Upper lobe of right lung (tissue), 1 donor: ENCODE results near the gene CYCS. TPM values are rescaled to one million over a fixed set of nuclear protein-coding genes. Genes with fewer than 3 reads are reported as not detected.
"Not testable (repeated sequence)": the region's sequence is repeated elsewhere in the genome, so short reads cannot be mapped to it uniquely, and the experiment has no call there.

Experiments used
- ATAC-seq: fragments of 200-7000 bp; cut with Tn5 transposase; one replicate; pipeline ENCODE4 v1.9.1; 2020; ENCODE audit warnings: mild to moderate bottlenecking, moderate library complexity
- DNase-seq: peaks from one replicate; pipeline ENCODE4 v3.0.0-alpha.2; 2020
- H3K27ac ChIP-seq: fragments of 200-600 bp; one replicate; pipeline ENCODE4 v1.8.0; 2022
- H3K27me3 ChIP-seq: fragments of 200-600 bp; one replicate; pipeline ENCODE4 v1.8.0; 2022; ENCODE audit warnings: mild to moderate bottlenecking
- H3K36me3 ChIP-seq: fragments of 200-600 bp; one replicate; pipeline ENCODE4 v1.8.0; 2022
- H3K4me1 ChIP-seq: fragments of 200-600 bp; one replicate; pipeline ENCODE4 v1.8.0; 2022
- H3K4me3 ChIP-seq: fragments of 200-600 bp; one replicate; pipeline ENCODE4 v1.8.0; 2022; ENCODE audit warnings: mild to moderate bottlenecking
- H3K9me3 ChIP-seq: fragments of 200-600 bp; one replicate; pipeline ENCODE4 v1.8.0; 2022
- intact Hi-C: fragments of 100-400 bp; cut with DNase I; formaldehyde crosslinking; loops from one replicate; pipeline ENCODE4 v1.11.0; 2022
- total RNA-seq: library from RNA; stranded (reverse); fragmentation: NEBNext Ultra II Directional; extraction: Animal tissue kit (Norgen Biotek cat#: 25700); gene quantifications from one replicate; pipeline ENCODE4 v1.2.1, GENCODE V29; 2021
- TF ChIP-seq, protein P1 (sequence below): fragments of 200-600 bp; IDR thresholded peaks from one replicate; pipeline ENCODE4 v1.8.0; 2022; ENCODE audit warnings: antibody characterized with exemption
- donor health status: DM: no; HTN: yes; CAD: no; lungs with severe emphysema.

Gene CYCS
- total RNA-seq, 1 donor from 2014 or later, result 72.8 TPM

- no peaks in the 10 kb centered on the region for H3K36me3 ChIP-seq
- DNase-seq (no peak), ATAC-seq (no peak)
- no peak overlapping the region for H3K27ac ChIP-seq
- no peaks in the 10 kb centered on the region for H3K4me1 ChIP-seq
- intact Hi-C loops, result loop anchor here (10.0 kb wide), 1 partner anchor 277 kb away; no protein-coding TSS in a partner anchor
- TF ChIP-seq, protein P1, sequence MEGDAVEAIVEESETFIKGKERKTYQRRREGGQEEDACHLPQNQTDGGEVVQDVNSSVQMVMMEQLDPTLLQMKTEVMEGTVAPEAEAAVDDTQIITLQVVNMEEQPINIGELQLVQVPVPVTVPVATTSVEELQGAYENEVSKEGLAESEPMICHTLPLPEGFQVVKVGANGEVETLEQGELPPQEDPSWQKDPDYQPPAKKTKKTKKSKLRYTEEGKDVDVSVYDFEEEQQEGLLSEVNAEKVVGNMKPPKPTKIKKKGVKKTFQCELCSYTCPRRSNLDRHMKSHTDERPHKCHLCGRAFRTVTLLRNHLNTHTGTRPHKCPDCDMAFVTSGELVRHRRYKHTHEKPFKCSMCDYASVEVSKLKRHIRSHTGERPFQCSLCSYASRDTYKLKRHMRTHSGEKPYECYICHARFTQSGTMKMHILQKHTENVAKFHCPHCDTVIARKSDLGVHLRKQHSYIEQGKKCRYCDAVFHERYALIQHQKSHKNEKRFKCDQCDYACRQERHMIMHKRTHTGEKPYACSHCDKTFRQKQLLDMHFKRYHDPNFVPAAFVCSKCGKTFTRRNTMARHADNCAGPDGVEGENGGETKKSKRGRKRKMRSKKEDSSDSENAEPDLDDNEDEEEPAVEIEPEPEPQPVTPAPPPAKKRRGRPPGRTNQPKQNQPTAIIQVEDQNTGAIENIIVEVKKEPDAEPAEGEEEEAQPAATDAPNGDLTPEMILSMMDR, result no peak
- no peaks in the 10 kb centered on the region for H3K27me3 ChIP-seq
- H3K9me3 ChIP-seq, result no peaks in the 10 kb centered on the region
- no peak overlapping the region for H3K4me3 ChIP-seq
These were observed 33.3 kb downstream of the CYCS start for GRCh38 chr7:25091779-25092178.

GRCh38 chr7:25091176-25091575 is 33.9 kb downstream of the CYCS start:
- Histone ChIP-seq H3K4me1 (no peaks in the 10 kb centered on the region), H3K27ac (no peak overlapping the region), H3K4me3 (no peak overlapping the region), H3K9me3 (no peaks in the 10 kb centered on the region), H3K27me3 (no peaks in the 10 kb centered on the region), H3K36me3 (no peaks in the 10 kb centered on the region)
- no peak for ATAC-seq
- TF ChIP-seq, protein P1, result no peak
- DNase-seq, result no peak
- intact Hi-C loops, result loop anchor here (10.0 kb wide), 1 partner anchor 276 kb away; no protein-coding TSS in a partner anchor

GRCh38 chr7:25090374-25090773 is 34.7 kb downstream of the CYCS start:
- H3K36me3 ChIP-seq, result no peaks in the 10 kb centered on the region
- no peaks in the 10 kb centered on the region for H3K27me3 ChIP-seq
- TF ChIP-seq, protein P1, result no peak
- intact Hi-C loops, result loop anchor here (10.0 kb wide), 1 partner anchor 276 kb away; no protein-coding TSS in a partner anchor
- no peak for ATAC-seq
- H3K4me1 ChIP-seq, result no peaks in the 10 kb centered on the region
- H3K4me3 ChIP-seq, result no peak overlapping the region
- H3K27ac ChIP-seq, result no peak overlapping the region
- DNase-seq, result no peak
- H3K9me3 ChIP-seq, result no peaks in the 10 kb centered on the region

DNA sequence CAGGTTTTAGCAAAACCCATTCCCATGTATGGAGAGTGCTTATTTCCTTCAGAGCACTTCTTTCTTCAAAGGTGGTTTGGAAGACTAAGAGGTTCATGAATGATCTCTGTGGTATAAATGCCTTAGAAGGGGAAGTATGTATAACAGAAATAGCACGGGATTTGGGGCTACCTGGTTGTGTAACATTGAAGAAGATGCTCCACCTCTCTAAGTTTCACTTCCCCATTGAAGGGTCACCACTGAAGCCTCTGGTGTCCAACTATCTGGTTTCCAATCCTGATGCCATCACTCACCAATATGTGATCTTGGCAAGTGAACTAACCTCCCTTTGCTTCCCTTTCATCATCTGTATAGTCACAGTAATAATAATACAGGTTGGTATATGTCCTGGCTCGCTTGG is 37.2 kb downstream of the CYCS start:
- DNase-seq, result no peak
- no peak overlapping the region for H3K4me3 ChIP-seq
- no peaks in the 10 kb centered on the region for H3K9me3 ChIP-seq
- no peaks in the 10 kb centered on the region for H3K4me1 ChIP-seq
- H3K27ac ChIP-seq, result no peak overlapping the region
- intact Hi-C loops, result no loop called here
- H3K27me3 ChIP-seq, result no peaks in the 10 kb centered on the region
- H3K36me3 ChIP-seq, result no peaks in the 10 kb centered on the region
- TF ChIP-seq, protein P1, result no peak
- ATAC-seq, result peak; percentile 69

DNA sequence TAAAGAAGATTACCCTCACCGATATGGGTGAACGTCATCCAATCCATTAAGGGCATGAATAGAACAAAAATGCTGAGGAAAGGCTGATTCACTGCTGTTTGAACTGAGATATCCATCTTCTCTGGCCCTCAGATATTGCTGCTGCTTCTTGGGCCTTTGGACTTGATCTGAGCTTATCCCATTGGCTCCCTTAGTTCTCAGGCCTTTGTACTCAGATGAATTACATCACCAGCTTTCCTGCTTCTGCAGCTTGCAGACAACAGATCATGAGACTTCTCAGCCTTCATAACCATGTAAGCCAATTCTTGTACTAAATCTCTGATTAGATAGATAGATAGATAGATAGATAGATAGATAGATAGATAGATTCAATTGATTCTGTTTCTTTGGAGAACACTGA is 40.2 kb downstream of the CYCS start:
- intact Hi-C loops, result no loop called here
- no peaks in the 10 kb centered on the region for H3K9me3 ChIP-seq
- H3K27ac ChIP-seq, result no peak overlapping the region
- no peaks in the 10 kb centered on the region for H3K4me1 ChIP-seq
- no peak overlapping the region for H3K4me3 ChIP-seq
- H3K27me3 ChIP-seq, result no peaks in the 10 kb centered on the region
- ATAC-seq (peak; percentile 34), DNase-seq (no peak)
- H3K36me3 ChIP-seq, result no peaks in the 10 kb centered on the region
- TF ChIP-seq, protein P1, result no peak

- ATAC-seq, result no peak
- no peak overlapping the region for H3K27ac ChIP-seq
- DNase-seq, result no peak
- intact Hi-C loops, result no loop called here
- no peaks in the 10 kb centered on the region for H3K4me1 ChIP-seq
- H3K9me3 ChIP-seq, result no peaks in the 10 kb centered on the region
- no peaks in the 10 kb centered on the region for H3K36me3 ChIP-seq
- TF ChIP-seq, protein P1, result no peak
- H3K27me3 ChIP-seq, result no peaks in the 10 kb centered on the region
- H3K4me3 ChIP-seq, result no peak overlapping the region
These were observed 41.9 kb downstream of the CYCS start for GRCh38 chr7:25083201-25083600.

DNA sequence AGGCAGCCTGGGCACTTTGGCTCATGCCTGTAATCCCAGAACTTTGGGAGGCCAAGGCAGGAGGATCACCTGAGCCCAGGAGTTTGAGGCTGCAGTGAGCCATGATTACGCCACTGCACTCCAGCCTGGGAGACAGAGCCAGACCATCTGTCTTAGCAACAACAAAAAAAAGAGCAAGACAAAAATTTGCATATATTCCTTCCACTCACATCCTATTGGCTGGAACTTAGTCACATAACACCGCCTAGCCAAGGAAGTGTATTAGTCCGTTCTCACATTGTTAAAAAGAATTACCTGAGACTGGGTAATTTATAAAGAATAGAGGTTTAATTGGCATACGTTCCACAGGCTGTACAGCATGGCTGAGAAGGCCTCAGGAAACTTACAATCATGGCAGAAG is 43.0 kb downstream of the CYCS start:
- H3K9me3 ChIP-seq, H3K27ac ChIP-seq, H3K4me1 ChIP-seq, DNase-seq, H3K36me3 ChIP-seq, ATAC-seq, H3K4me3 ChIP-seq, H3K27me3 ChIP-seq, intact Hi-C loops: not testable (repeated sequence)
